ENCODE results near the gene PTPRK. TPM values are rescaled to one million over a fixed set of nuclear protein-coding genes. Genes with fewer than 3 reads are reported as not detected.

Gene PTPRK
- 10 to 100 TPM in 11 of 12 donors, not detected in 1; 15.0 to 27.8 (median 21.1) TPM for polyA plus RNA-seq (ENCODE audit: insufficient read length in 12 of 12)
- long read RNA-seq, donor 1, full-length matches to known transcripts = 4 of 12 reads
- long read RNA-seq, donor 1, partial matches to known transcripts = 8 of 12 reads
- long read RNA-seq, donor 1, other reads (novel, unspliced or antisense) = 0 of 12 reads
- long read RNA-seq, donor 2 = 0 reads
- long read RNA-seq, donor 3 = 0 reads
- long read RNA-seq, donor 4 = 0 reads
- long read RNA-seq, donor 5, partial matches to known transcripts = 0 of 2 reads
- long read RNA-seq, donor 5, other reads (novel, unspliced or antisense) = 0 of 2 reads
- long read RNA-seq, donor 6, partial matches to known transcripts = 0 of 1 reads
- long read RNA-seq, donor 6, other reads (novel, unspliced or antisense) = 0 of 1 reads
- long read RNA-seq, donor 7, full-length matches to known transcripts = 1 of 1 reads
- long read RNA-seq, donor 7, partial matches to known transcripts = 0 of 1 reads
- long read RNA-seq, donor 7, other reads (novel, unspliced or antisense) = 0 of 1 reads
- long read RNA-seq, donor 8 = 0 reads
- long read RNA-seq, donor 9 = 0 reads
- long read RNA-seq, donor 10 = 0 reads
- long read RNA-seq, donor 11, partial matches to known transcripts = 0 of 2 reads
- long read RNA-seq, donor 11, other reads (novel, unspliced or antisense) = 0 of 2 reads

DNA sequence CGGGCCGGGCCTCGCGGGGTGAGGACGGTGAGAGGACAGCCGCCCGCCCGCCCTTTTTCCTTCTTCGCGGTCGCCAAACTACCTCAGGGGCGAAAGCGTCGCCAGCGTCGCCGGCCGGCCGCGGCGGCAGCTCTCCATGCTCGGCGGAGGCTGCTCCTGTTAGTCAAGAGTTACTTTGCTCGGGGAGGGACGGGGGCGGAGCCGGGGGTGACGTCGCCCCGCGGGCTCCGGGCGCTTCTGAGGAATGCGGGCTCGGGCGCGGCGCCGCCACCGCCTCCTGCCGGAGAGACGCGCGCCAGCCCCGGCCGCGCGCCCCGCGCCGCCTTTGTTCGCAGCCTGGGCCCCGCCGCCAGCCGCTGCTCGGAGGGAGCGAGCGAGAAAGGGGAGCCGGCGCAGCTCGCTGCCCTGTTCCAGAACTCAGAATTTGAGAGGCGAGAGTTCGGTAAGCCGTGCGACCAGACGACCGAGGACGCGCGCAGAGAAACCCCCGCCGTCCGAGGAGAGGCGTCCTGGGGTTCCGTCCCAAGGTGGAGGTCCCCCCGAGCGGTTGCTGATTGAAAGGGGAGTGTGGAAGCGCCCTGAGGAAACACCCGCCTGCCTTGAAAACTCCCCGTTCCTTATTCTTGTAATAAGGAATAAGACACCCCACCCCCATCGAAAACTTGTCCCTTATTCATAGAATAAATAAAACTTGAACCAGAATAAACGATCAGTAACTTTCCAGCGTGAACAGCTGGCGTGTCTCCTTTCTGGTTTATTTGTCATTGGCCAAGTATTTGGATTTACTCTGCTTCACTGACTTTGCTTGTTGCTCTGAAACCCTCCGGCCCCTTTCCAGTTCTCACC, at the start of gene PTPRK:
PTPRK (minus strand) TSS at position 164 of the 846 bp plus-strand sequence. CDS start 241 bp downstream, outside the sequence.
- DNase-seq = peak; percentile 94

DNA sequence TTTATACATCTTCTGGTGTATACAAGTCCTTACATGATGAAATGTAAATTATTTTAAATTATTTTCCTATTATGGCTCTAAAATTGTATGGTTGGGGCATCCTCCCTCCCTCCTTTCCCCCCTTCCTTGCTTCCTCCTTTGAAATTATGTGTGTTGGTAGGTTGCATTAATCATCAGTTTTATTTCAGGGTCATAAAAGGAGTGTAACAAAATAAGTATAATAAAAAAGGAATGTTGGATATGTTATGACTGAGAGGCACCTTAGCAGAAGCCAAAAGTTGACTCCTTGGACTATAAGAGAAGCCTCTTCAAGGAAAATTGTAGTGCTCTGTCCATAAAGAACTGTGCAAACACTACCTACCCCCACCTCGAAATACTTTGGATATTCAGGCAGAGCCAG, 46.6 kb upstream of the PTPRK start:
- DNase-seq = no peak

DNA sequence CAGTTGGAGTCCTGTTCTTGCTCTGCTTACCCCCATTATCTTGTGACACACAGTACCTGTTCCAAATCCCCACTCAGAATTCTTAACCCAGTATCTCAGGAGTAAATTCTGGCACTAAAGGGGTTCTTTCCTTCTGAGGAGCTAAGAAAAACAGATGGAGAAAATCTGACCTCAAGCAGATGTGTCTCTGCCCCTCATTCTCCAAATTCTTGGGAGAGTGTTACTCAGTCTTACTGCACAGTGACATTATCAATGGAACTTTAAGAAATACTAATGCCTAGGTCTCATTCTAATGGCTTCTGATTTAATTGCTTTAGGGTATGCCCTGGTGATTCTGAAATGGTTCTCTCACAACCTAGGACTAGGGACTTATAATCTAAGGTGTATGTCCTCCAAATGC, 40.6 kb upstream of the PTPRK start:
- DNase-seq = no peak

DNA sequence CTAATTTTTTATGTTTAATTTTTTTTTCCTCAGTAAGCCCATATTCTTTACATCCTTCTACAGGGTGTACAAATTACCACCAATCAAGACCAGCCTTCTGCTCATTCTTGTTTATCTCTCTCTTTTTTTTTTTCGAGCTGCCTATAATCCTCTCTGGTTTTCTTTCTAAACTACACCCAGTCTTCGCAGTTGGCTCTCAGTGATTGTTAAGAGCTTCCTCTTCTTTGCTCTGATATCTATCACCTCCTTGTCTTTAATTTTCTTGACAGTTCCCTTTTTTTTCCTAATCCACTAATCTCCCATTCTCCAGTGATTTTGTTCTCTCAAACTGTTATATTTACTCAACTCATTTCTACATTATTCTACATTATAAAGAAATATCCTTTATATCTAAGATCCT, 38.5 kb upstream of the PTPRK start:
- DNase-seq = no peak

DNA sequence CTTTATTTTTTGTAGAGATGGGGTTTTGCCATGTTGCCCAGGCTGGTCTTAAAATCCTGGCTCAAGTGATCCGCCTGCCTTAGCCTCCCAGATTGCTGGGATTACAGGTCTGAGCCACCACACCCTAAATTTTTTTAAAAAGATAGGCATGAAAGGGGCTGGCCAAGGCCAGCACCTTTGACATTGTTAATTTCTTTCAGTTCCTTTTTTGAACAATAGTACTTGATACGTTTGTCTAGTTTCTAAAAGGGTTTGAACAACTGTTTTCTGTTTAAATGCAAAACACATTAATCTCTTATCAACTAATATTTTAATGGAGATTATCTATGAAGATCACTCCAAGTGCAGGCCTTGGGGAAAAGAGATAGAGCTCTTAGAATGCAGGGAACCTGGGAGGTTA, 37.6 kb upstream of the PTPRK start:
- DNase-seq = no peak

DNA sequence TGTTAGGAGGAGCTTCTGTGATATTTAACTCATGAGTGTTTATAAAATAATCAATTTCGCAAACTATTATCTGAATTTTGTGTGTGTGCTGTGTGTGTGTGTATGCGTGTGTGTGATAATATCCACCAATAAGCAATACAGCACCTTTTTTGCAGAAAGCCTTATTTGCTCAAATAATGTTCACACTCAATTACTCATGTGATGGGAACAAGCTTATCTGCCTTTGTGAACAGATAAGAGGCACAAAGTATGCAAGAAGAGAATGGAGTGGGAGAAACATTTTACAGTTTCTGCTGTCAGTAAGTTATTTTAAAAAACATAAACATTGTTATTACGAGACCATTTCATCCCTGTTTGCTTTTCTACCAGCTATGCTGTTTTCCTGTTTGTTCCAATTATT, 36.7 kb upstream of the PTPRK start:
- no peak for DNase-seq

DNA sequence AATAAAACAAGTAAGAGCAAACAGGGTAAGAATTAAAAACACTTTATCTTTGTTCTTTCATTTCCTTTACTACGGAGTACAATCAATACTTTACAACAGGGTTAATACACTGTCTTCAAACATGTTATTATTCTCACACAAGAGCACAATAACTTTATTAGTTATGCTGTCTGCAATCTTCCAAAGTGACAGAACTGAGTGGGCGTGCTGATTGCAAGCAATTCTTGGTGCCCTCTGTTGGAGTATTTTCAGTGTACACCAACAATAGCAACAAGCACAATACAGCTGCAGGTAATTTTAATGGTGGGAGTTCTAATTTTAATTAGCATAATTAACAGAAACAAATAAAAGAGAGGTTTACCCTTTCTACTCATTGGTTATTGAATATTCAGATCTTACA, 33.9 kb upstream of the PTPRK start:
- DNase-seq = no peak

DNA sequence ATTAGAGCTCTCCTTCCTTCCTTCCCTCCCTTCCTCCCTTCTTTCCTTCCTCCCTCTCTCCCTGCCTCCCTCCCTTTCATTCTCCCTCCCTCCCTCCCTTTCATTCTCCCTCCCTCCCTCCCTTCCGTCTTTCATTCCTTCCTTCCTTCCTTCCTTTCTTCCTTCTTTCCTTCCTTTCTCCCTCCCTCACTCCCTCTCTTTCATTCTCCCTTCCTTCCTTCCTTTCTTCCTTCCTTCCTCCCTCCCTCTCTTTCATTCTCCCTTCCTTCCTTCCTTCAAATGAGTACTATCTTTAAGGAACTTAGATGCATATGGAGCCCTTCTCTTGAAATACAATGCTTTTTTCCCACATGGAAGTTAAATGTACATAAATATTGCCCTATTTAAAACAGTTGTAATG, 20.9 kb upstream of the PTPRK start:
- no peak for DNase-seq

DNA sequence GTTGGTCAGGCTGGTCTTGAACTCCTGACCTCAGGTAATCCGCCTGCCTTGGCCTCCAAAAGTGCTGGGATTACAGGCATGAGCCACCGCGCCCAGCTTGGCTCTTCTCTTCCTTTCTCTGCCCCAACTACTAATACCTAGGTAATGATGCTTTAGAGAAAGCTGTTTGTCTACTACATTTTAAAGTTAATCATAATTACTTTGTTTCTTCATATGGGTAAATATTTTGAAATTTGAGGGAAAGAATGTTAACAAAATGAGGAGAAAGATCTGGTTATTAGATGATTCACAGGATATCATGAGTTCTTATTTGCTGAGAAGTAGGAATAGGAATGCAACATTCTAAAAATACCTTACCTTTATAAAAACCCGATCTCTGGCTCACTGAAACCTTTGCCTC, 18.4 kb upstream of the PTPRK start:
- no peak for DNase-seq

DNA sequence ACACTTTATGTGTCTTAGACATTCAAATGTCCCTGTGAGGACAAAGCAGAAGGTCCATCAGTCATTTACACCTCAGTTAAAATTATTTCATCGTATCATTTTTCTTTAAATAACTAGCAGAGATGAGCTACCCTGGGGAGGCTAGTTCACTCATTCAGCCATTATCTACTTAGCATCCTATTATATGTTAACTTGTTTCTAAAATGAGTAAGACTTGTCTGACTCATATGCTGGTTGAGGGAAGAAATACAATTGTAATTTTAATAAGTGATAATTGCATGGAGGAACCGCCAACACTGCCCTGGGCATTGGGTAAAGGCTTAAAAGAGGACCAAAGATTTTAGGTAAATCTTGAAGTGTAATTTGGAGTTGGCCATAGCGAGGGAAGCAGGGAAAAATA, 12.4 kb upstream of the PTPRK start:
- no peak for DNase-seq

DNA sequence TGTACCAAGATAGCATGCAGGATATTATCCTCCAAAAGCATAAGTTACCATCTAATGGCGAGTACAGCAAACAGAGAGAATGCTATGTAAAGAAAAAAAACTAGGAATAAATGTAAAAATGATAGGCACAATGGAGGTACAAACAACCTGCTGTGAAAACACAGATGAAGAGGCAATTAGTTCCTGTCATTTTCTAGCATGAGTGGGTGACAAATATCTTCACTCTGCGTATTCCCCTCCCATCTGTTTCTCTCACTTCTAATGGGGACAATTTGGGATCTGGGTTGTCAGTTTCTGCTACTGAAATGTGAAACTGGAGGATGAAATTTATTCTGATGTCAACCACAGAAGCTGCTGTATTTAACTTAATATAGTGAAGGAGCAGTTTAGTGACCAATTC, 11.7 kb upstream of the PTPRK start:
- no peak for DNase-seq

DNA sequence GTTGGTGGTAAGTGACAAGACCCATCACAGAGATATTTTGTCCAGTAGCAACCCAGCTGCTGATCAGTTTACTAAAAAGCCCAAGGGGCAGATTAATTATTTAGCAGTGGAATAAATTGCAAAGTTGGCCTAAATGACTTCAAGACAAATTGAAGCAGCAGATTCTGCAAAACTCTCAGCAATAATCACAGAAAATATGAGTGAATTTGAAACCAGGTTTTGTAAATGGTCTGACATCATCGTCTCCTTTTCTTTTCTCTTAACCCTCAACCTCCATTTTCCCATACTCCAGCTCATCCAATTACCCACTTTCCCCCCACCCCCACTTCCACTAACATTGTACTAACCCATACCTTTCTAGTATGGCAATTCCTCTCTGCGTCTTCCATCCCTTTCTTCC, 11.3 kb upstream of the PTPRK start:
- no peak for DNase-seq

DNA sequence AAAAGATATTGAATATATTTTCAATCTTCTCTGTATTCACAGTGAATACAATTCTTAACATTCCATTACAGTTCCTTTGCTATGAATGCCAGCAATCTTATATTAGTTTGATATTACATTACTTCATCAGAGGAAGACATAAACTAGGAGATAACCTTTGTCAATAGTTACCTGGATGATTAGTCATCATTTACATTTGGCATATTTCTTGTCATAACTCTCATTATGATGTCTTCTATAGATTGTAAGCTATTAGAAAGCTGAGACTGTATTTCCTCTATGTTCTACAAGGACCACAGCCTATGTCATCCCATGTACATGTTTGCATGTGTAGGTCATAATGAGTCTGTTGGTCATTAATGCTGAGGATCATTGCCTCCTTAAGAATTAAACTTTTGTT, 7.8 kb upstream of the PTPRK start:
- no peak for DNase-seq

DNA sequence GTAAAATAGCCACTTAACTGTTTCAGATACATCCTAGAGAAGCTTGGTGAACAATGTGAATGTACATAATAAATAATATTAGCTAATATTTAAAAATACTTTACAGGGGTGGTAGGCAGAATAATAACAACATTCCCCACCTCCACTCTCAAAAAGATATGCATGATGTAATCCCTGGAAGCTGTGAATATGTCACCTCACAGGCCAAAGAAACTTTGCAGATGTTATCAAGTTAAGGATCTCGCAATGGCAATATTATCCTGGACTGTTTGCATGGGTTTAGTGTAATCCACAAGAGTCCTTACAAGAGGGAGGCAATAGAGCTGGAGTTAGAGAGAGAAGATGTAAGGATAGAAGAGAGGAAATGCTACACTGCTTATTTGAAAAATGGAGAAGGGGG, 7.0 kb upstream of the PTPRK start:
- no peak for DNase-seq

DNA sequence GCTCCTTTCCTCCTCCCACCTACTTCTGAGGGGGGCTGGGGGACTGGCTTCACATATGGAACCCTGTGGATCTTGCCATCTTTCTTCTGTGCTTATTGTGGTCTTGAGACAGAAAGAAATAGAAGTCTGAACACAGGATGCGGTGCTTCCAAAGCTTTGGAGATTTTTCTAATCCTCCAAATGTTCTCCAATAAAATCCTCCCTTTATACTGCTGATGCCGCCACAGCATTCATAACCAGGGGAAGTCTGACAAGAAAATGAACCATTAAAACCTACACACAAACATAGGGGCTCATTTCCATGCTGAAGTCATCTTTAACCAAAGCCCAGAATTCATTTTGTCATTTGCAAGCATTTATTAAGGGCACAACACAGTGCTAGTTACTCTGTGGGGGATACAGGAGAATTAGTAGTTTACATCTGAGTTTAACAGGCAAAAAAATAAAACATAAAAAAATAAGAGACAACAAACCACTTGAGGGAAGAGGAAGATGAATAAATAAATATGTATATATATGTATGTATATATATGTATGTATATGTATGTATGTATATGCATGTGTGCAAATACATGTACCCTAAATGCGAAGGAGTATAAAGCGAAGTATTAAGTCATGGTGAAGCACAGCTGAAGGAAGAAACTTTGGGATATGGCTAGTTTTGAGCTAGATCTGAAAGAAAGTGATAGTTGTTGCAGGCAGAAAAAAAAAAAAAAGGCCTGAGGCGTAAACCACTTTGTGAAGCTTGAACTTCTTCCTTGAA, 5.9 kb upstream of the PTPRK start:
- no peak for DNase-seq

DNA sequence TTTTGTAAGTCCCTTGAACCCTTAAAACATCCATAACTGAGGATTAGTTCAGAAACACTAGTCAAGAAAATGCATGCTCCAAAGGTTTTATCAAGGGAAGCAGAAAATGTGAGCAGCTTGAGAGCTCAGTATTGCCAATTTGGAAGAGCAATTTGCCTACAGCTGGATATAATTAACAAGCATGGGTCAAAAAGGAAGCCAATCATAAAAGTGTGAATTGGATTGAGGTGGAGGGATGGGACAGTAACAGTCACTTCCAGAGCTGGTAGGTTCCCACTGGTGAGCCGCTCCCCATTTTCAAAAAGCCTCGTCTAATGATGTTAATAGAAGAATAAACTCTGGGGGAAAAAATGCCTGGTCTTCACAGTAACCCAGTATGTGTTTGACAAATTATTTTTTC, 5.0 kb upstream of the PTPRK start:
- no peak for DNase-seq

DNA sequence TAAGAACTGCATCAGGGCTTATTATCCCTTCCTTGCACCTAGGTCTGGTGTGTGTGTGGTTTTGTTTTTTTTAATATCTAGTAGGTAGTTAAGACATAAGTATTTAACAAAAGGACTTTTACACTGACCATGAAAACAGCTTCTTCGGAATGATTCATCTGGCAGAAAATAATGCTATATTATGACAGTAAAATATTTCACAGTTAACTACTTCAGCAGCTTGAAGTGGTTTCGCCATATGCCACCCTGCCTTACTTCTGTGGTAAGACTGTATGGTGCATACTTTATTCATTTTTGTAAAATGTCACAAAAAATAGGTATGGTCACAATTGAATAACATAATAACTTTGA, 858 bp upstream of the PTPRK start:
- DNase-seq = no peak

DNA sequence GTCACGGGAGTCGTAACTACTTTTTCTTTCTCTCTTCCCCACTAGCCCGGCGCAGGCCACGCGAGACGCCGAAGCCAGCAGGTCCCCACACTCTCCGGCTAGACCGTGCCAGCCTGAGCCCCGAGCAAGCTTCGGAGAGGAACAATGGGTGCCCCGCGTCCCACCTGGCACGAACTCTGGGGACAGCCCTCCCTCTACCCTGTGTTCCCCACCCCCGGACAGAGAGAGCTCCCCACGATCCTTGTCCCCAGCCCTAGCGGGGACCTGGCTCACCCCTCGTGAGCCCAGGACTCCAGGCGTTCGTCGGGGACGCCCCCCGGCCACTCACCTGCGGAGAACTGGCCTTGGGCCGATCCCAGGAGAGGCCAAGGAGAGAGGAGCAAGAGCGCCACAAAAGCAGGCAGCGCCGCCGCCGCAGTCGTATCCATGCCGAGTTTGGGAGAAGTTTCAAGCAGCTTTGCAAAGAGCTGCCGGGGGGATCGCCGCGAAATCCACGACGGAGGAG, 416 bp downstream of the PTPRK start:
- DNase-seq = no peak

DNA sequence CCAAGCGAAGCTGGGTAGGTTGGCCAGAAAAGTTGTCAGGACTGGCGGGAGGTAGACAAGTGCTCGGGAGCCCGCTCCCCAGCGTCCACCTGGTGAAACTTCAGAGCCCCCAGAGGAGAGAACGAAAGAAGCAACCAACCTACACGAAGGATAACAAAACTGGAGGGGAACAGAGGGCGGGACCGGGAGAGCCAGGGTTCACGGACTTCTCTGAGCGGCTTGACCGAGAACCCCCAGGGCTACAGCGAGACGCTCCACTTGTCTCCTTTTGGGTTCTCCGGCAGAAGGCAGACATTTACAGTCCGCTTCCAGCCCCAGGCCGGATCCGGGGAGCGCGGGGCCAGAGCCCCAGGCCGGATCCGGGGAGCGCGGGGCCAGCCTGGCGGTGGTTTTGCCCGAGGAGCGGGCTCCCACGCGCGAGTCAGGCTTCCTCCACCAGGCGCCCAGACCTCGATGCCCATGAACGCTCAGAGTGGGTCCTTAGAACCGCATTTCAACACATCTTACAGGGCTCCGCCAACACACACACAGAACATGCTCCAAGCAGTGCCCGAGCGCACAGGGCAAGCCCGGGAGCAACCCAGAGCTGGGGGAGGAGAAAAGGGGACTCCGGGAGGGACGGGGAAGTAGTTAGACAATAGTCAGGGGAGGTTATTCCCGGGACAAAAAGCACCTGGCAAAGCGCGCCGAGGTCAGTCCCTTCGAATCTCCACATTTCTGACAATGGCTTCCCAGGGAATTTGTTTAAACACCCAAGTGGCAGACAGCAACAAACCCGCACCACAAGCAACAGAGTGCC, 1.1 kb downstream of the PTPRK start:
- peak; percentile 53 for DNase-seq

DNA sequence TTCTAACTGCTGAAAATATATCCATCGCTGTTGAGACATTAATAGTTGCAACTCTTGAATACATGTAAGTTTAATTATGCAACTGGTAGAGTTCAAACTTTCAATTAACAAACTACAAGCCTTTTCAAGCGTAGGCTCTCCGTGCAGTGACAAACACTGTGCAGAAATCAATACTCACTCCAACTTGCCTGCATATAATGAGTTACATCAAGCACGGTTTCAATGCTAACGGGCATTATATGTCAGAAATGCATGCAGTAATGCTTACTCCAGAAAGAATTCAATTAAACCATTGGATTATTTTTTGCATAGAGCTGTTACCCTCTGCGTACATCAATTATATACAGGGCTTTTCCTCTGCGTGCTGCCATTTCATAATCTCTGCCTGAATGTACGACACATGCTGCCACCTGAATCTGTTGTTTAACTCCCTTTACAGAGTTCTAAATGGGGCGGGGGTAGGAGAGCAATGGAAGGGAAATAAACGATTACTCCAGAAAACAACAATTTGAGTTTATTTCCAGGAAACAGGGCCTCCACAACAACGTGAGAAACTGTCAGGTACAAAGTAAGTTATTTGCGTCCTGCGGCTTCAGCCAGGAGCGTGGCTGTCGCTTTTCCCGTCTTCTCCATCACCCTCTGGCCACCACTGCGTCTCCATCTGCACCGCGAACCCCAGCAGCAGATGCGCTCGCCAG, 1.8 kb downstream of the PTPRK start:
- no peak for DNase-seq

Measured in muscle of arm (tissue), 14 donors.